ENCODE data around the gene SPCS2.

DNA sequence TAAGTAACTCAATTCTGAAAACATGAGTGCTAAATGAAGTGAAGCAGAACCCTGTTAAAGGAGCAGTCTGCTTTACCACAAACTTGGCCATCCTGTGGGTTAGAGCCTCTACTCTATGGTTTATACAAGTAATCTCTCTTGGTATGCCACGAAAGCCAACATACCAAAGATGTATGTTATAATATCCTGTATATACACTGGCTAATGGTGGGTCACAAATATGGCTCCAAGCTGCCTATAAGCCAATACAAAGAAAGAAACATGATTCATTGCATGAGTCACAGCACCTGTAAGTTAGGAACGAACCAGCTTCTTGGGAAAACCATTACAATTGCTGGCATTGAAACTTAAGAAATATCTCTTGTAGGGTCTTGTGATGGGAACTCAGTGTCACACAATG, 16.3 kb upstream of the SPCS2 start:
- TF ChIP-seq, protein P1, sequence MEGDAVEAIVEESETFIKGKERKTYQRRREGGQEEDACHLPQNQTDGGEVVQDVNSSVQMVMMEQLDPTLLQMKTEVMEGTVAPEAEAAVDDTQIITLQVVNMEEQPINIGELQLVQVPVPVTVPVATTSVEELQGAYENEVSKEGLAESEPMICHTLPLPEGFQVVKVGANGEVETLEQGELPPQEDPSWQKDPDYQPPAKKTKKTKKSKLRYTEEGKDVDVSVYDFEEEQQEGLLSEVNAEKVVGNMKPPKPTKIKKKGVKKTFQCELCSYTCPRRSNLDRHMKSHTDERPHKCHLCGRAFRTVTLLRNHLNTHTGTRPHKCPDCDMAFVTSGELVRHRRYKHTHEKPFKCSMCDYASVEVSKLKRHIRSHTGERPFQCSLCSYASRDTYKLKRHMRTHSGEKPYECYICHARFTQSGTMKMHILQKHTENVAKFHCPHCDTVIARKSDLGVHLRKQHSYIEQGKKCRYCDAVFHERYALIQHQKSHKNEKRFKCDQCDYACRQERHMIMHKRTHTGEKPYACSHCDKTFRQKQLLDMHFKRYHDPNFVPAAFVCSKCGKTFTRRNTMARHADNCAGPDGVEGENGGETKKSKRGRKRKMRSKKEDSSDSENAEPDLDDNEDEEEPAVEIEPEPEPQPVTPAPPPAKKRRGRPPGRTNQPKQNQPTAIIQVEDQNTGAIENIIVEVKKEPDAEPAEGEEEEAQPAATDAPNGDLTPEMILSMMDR (IDR thresholded peaks at IDR 0.05), result no peak
- TF ChIP-seq POLR2A (IDR thresholded peaks at IDR 0.05), result no peak

All from ovary (tissue), 3 donors.